AG10803 (cell line): ENCODE data around the gene FOXL2.
"Not testable (repeated sequence)": the region's sequence is repeated elsewhere in the genome, so short reads cannot be mapped to it uniquely, and the experiment has no call there.

ENCODE experiments used
- DNase-seq: peaks from one replicate; pipeline ENCODE4 v3.0.0; 2010; ENCODE audit warnings: low read depth
- H3K4me3 ChIP-seq: 2 replicates; pipeline ENCODE4 v1.5.1; 2011; ENCODE audit warnings: mild to moderate bottlenecking, low read length, control low read depth
- CTCF ChIP-seq: conservative IDR thresholded peaks from 2 replicates; pipeline ENCODE4 v1.5.1; 2011; ENCODE audit warnings: mild to moderate bottlenecking, low read length, control low read depth, inconsistent platforms

The FOXL2 gene

GRCh38 chr3:138923531-138923994, 23.4 kb downstream of the FOXL2 start:
- no peak overlapping the region for H3K4me3 ChIP-seq
- peak; percentile 80 for DNase-seq
- peak; percentile 97 for TF ChIP-seq CTCF

- H3K4me3 ChIP-seq = not testable (repeated sequence)
- peak; percentile 8 for DNase-seq
Observed at GRCh38 chr3:138922400-138922799, 24.5 kb downstream of the FOXL2 start.

- no peak for TF ChIP-seq CTCF
- DNase-seq = peak; percentile 93
- no peak overlapping the region for H3K4me3 ChIP-seq
Observed at GRCh38 chr3:138921316-138922292, 25.3 kb downstream of the FOXL2 start.

GRCh38 chr3:138919325-138919724, 27.6 kb downstream of the FOXL2 start:
- no peak for TF ChIP-seq CTCF
- H3K4me3 ChIP-seq = no peak overlapping the region
- no peak for DNase-seq

GRCh38 chr3:138916824-138917223, 30.1 kb downstream of the FOXL2 start:
- DNase-seq = no peak
- TF ChIP-seq CTCF = no peak
- no peak overlapping the region for H3K4me3 ChIP-seq

GRCh38 chr3:138915503-138916498, 31.1 kb downstream of the FOXL2 start:
- peak; percentile 92 for DNase-seq
- TF ChIP-seq CTCF = peak; percentile 69
- peak overlapping the region; percentile 90 for H3K4me3 ChIP-seq

- peak overlapping the region; percentile 64 for H3K4me3 ChIP-seq
- no peak for DNase-seq
Observed at GRCh38 chr3:138914870-138915502, 32.0 kb downstream of the FOXL2 start.

More at GRCh38 chr3:138914870-138915502, 32.0 kb downstream of the FOXL2 start:
- no peak for TF ChIP-seq CTCF
